Astrocyte (in vitro differentiated cells and primary cell): ENCODE results near the gene ZNF469. TPM values are rescaled to one million over a fixed set of nuclear protein-coding genes. Genes with fewer than 3 reads are reported as not detected.

Source experiments
- DNase-seq: peaks from one replicate; pipeline ENCODE4 v3.0.0-alpha.2; 2010; ENCODE audit warnings: low read depth
- FAIRE-seq: peaks from 2 replicates; lab custom pipeline; 2011; peaks lifted over from hg19 to GRCh38; lab: Jason Lieb, UNC
- H2AFZ ChIP-seq: 2 replicates; pipeline ENCODE4 v1.6.0; 2012; ENCODE audit warnings: low read depth, low read length, inconsistent platforms
- H3K27ac ChIP-seq: 2 replicates; pipeline ENCODE4 v1.5.1; 2011; ENCODE audit warnings: low read depth, low read length, inconsistent platforms
- H3K27me3 ChIP-seq: 2 replicates; pipeline ENCODE4 v1.6.0; 2011; ENCODE audit warnings: low read length, inconsistent platforms; ENCODE audit not compliant: insufficient read depth
- H3K36me3 ChIP-seq: 2 replicates; pipeline ENCODE4 v1.5.1; 2011; ENCODE audit warnings: low read length, inconsistent platforms; ENCODE audit not compliant: insufficient read depth
- H3K4me1 ChIP-seq: 2 replicates; pipeline ENCODE4 v1.5.1; 2011; ENCODE audit warnings: low read length, inconsistent platforms; ENCODE audit not compliant: insufficient read depth
- H3K4me2 ChIP-seq: 2 replicates; pipeline ENCODE4 v1.6.0; 2012; ENCODE audit warnings: low read length, inconsistent platforms
- H3K4me3 ChIP-seq: 2 replicates; pipeline ENCODE4 v1.5.1; 2011; ENCODE audit warnings: low read depth, mild to moderate bottlenecking, low read length, inconsistent platforms; ENCODE audit not compliant: insufficient read depth
- H3K79me2 ChIP-seq: 2 replicates; pipeline ENCODE4 v1.6.0; 2012; ENCODE audit warnings: mild to moderate bottlenecking, low read length, inconsistent platforms; ENCODE audit not compliant: insufficient read depth
- H3K9ac ChIP-seq: 2 replicates; pipeline ENCODE4 v1.6.0; 2012; ENCODE audit warnings: mild to moderate bottlenecking, low read length, inconsistent platforms
- H3K9me3 ChIP-seq: 2 replicates; pipeline ENCODE4 v1.5.1; 2012; ENCODE audit warnings: low read depth, mild to moderate bottlenecking, low read length, inconsistent platforms; ENCODE audit not compliant: insufficient read depth
- H4K20me1 ChIP-seq: 2 replicates; pipeline ENCODE4 v1.6.0; 2012; ENCODE audit warnings: low read length, inconsistent platforms; ENCODE audit not compliant: insufficient read depth
- H3K27ac Mint-ChIP-seq: one replicate; pipeline ENCODE4 v1.8.0; 2021; ENCODE audit warnings: mild to moderate bottlenecking, mixed read lengths; ENCODE audit not compliant: unreplicated experiment
- H3K27me3 Mint-ChIP-seq: one replicate; pipeline ENCODE4 v1.8.0; 2021; ENCODE audit warnings: low read depth, mixed read lengths; ENCODE audit not compliant: unreplicated experiment
- H3K36me3 Mint-ChIP-seq: one replicate; pipeline ENCODE4 v1.8.0; 2021; ENCODE audit warnings: low read depth, mixed read lengths; ENCODE audit not compliant: unreplicated experiment
- H3K4me1 Mint-ChIP-seq: one replicate; pipeline ENCODE4 v1.8.0; 2021; ENCODE audit warnings: low read depth, mixed read lengths; ENCODE audit not compliant: unreplicated experiment
- H3K4me3 Mint-ChIP-seq: one replicate; pipeline ENCODE4 v1.8.0; 2021; ENCODE audit warnings: mild to moderate bottlenecking, moderate library complexity, mixed read lengths; ENCODE audit not compliant: unreplicated experiment
- H3K9me3 Mint-ChIP-seq: one replicate; pipeline ENCODE4 v1.8.0; 2021; ENCODE audit warnings: mild to moderate bottlenecking, mixed read lengths; ENCODE audit not compliant: unreplicated experiment
- EZH2 ChIP-seq: IDR thresholded peaks from 2 replicates; pipeline ENCODE4 v1.6.1; 2012; ENCODE audit warnings: mild to moderate bottlenecking, low read length, inconsistent platforms; ENCODE audit not compliant: insufficient read depth
- total RNA-seq: library from RNA; stranded (reverse); gene quantifications from 2 replicates; pipeline ENCODE4 v1.2.1, GENCODE V29; 2021
- TF ChIP-seq, protein P1 (sequence below): IDR thresholded peaks from 2 replicates; pipeline ENCODE4 v1.5.1; 2011; ENCODE audit warnings: low read depth, mild to moderate bottlenecking, inconsistent platforms, low read length, moderate library complexity; ENCODE audit not compliant: insufficient read depth

Gene ZNF469
- total RNA-seq, 1 donor from 2014 or later, result 17.7 TPM

DNA sequence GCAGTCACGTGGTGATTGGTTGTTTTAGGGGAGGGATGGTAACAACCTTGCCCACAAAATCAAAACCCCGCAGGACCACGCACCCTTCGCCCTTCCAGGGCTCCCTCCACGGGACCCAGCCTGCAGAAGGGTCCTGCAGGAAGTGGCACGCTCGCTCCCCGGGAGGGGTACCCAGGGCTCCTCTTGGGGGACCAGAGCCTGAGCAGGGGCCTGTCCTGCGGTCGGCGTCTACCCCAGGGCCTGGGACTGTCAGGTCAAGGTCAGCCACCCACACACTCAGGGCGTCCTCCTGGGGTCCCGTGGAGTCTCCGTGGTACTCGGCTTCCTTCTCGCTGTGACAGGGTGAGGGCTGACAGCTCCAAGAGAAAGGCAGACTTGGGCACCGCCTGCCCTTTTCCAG, 33.9 kb downstream of the ZNF469 start:
- H3K4me3 Mint-ChIP-seq, result no peak overlapping the region
- peaks cover 2% of the 10 kb centered on the region for H3K27me3 Mint-ChIP-seq
- Histone ChIP-seq H3K27me3 (no peaks in the 10 kb centered on the region), H3K36me3 (no peaks in the 10 kb centered on the region), H3K9me3 (no peaks in the 10 kb centered on the region), H3K27ac (no peak overlapping the region), H4K20me1 (peaks cover 90% of the 10 kb centered on the region), H3K79me2 (peaks cover 8% of the 10 kb centered on the region), H3K9ac (no peak overlapping the region), H3K4me2 (no peak overlapping the region), H2AFZ (no peak overlapping the region), H3K4me1 (no peaks in the 10 kb centered on the region), H3K4me3 (no peak overlapping the region)
- peaks cover 12% of the 10 kb centered on the region for H3K36me3 Mint-ChIP-seq
- TF ChIP-seq, protein P1, sequence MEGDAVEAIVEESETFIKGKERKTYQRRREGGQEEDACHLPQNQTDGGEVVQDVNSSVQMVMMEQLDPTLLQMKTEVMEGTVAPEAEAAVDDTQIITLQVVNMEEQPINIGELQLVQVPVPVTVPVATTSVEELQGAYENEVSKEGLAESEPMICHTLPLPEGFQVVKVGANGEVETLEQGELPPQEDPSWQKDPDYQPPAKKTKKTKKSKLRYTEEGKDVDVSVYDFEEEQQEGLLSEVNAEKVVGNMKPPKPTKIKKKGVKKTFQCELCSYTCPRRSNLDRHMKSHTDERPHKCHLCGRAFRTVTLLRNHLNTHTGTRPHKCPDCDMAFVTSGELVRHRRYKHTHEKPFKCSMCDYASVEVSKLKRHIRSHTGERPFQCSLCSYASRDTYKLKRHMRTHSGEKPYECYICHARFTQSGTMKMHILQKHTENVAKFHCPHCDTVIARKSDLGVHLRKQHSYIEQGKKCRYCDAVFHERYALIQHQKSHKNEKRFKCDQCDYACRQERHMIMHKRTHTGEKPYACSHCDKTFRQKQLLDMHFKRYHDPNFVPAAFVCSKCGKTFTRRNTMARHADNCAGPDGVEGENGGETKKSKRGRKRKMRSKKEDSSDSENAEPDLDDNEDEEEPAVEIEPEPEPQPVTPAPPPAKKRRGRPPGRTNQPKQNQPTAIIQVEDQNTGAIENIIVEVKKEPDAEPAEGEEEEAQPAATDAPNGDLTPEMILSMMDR, result no peak
- TF ChIP-seq EZH2, result no peak
- no peaks in the 10 kb centered on the region for H3K4me1 Mint-ChIP-seq
- no peaks in the 10 kb centered on the region for H3K9me3 Mint-ChIP-seq
- no peak for DNase-seq
- no peak for FAIRE-seq
- no peak overlapping the region for H3K27ac Mint-ChIP-seq

DNA sequence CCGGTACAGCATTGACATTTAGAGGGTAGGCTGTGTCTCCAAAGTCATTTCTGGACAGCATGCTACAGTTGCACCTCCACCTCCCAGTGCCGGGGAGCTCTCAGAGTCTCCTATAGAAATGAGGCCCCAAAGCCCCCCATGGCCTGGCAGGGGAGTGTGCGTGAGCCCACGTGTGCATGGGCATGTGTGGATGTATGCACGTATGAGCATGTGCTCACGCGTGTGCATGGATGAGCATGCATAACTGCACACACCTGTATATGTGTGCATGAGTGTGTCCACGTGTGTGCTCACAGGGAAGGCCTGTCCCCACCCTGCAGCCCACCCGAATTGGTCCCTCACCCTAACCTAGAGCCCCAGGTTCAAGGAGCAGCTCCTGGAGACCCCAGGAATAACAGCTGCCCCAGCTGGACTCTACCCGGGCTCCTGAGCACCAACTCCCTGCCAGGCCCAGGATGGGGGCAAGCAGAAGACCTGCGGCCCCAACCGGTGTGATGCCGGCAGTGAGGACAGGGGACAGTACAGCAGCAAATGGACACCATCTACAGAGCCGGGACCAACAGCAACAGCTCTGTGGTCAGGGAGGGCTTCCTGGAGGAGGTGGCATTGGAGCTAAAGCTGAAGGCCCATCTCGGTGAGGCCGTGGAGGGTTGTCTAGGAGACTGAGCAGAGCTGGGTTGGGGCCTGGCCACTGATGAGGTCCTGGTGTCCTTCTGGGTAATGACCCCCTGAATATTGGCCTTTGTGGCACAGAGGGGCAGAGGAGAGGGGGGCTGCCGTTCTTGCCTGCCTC, 35.1 kb downstream of the ZNF469 start:
- no peak overlapping the region for H3K4me3 ChIP-seq
- DNase-seq (no peak), FAIRE-seq (no peak)
- peaks cover 2% of the 10 kb centered on the region for H3K27me3 Mint-ChIP-seq
- H3K4me2 ChIP-seq, result no peak overlapping the region
- no peaks in the 10 kb centered on the region for H3K4me1 ChIP-seq
- H2AFZ ChIP-seq, result no peak overlapping the region
- H3K9me3 ChIP-seq, result no peaks in the 10 kb centered on the region
- H3K9ac ChIP-seq, result no peak overlapping the region
- H3K4me3 Mint-ChIP-seq, result no peak overlapping the region
- H4K20me1 ChIP-seq, result peaks cover 91% of the 10 kb centered on the region
- H3K36me3 ChIP-seq, result no peaks in the 10 kb centered on the region
- H3K4me1 Mint-ChIP-seq, result no peaks in the 10 kb centered on the region
- TF ChIP-seq, protein P1, result no peak
- no peak for TF ChIP-seq EZH2
- peaks cover 2% of the 10 kb centered on the region for H3K9me3 Mint-ChIP-seq
- peaks cover 11% of the 10 kb centered on the region for H3K36me3 Mint-ChIP-seq
- H3K79me2 ChIP-seq, result peaks cover 3% of the 10 kb centered on the region
- H3K27ac Mint-ChIP-seq, result no peak overlapping the region
- H3K27ac ChIP-seq, result no peak overlapping the region
- H3K27me3 ChIP-seq, result no peaks in the 10 kb centered on the region

DNA sequence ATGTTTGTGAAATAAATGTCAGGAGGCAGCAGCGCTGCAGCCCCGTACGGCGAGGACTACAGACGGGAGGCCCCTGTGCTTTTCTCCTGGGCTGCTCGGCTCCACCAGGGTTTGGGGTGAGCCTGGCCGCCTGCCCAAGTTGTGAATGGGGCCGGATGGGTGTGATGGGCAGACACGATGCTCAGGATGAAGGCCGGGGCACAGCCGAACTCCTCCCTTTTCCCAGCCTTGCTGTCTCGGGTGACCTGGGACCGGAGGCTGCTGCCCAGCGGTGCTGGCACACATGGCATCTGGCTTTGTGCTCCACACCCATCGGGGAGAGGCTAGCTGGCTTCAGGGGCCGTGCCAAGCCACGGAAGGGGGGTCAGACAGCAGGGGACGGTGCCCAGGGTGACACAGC, 36.1 kb downstream of the ZNF469 start:
- H3K9me3 Mint-ChIP-seq, result peaks cover 3% of the 10 kb centered on the region
- Histone ChIP-seq H3K4me3 (no peak overlapping the region), H3K79me2 (peaks cover 2% of the 10 kb centered on the region), H3K9ac (no peak overlapping the region), H3K4me1 (no peaks in the 10 kb centered on the region), H3K4me2 (no peak overlapping the region), H3K9me3 (no peaks in the 10 kb centered on the region), H3K27me3 (no peaks in the 10 kb centered on the region), H4K20me1 (peaks cover 91% of the 10 kb centered on the region), H3K36me3 (no peaks in the 10 kb centered on the region), H2AFZ (no peak overlapping the region), H3K27ac (no peak overlapping the region)
- TF ChIP-seq, protein P1, result no peak
- no peak for TF ChIP-seq EZH2
- no peak for DNase-seq
- no peak for FAIRE-seq
- no peak overlapping the region for H3K4me3 Mint-ChIP-seq
- no peak overlapping the region for H3K27ac Mint-ChIP-seq
- peaks cover 11% of the 10 kb centered on the region for H3K36me3 Mint-ChIP-seq
- peaks cover 2% of the 10 kb centered on the region for H3K27me3 Mint-ChIP-seq
- no peaks in the 10 kb centered on the region for H3K4me1 Mint-ChIP-seq
